ENCODE results near the gene EEF2K.
"Not testable (repeated sequence)": the region's sequence is repeated elsewhere in the genome, so short reads cannot be mapped to it uniquely, and the experiment has no call there.

EEF2K gene

DNA sequence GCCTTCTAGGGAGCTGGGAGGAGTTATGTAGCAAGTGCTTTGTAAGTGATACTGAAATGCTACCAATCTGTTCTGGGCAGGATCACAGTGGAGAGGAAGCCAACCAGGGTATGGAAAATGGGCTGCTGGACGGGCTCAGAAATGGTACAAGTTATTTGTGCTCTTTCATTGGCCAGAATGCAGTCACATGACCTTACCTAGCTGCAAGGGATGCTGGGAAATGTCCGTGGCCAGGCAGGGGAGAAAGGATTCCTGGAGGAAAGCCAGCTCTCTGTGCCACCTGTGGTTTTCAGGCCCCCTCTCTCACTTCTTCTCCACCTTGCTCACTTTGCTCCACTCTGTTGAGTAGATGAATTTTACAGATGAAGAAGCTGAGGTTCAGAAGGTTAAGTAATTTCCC lies 4.8 kb downstream of the EEF2K start:
- TF ChIP-seq GATA1 (IDR thresholded peaks at IDR 0.05; ENCODE audit: low read depth, low read length) (no peak), POLR2A (IDR thresholded peaks at IDR 0.05; ENCODE audit: low read length) (peak; percentile 13)
- DNase-seq: peak in 1 of 2 experiments; percentile 47

DNA sequence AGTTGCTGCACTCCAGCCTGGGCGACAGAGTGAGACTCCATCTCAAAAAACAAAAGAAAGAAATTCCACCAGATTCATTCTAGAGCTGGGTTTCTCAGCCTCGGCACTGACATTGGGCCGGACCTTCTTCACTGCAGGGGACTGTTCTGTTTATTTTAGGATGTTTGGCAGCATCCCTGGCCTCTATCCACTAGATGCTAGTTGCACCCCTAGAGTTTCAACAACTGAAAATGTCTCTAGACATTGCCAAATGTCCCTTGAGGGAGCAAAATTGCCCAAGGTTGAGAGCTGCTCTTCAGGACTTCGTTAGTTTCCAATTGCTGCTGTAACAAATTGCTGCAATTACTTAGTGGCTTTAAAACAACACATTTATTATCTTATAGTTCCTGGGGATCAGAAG lies 7.2 kb downstream of the EEF2K start:
- no peak for DNase-seq
- no peak for TF ChIP-seq POLR2A (IDR thresholded peaks at IDR 0.05; ENCODE audit: low read length)
- no peak for TF ChIP-seq GATA1 (IDR thresholded peaks at IDR 0.05; ENCODE audit: low read depth, low read length)

DNA sequence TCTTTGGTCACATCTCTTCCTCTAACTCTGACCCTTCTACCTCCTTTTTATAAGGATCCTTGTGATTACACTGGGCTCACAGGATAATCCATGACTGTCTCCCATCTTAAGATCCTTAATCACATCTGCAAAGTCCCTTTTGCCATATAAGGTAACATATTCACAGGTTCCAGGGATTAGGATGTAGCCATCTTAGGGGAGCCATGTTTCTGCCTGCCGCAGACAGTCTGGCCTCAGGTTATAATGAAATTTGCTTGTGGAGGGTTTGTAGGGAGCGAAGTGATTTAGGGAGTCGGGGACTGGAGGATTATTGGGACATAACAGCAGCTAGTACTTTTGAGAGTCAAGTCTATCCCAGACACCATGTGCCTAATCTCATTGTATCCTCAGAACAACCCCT lies 7.7 kb downstream of the EEF2K start:
- no peak for TF ChIP-seq POLR2A (IDR thresholded peaks at IDR 0.05; ENCODE audit: low read length)
- no peak for TF ChIP-seq GATA1 (IDR thresholded peaks at IDR 0.05; ENCODE audit: low read depth, low read length)

DNA sequence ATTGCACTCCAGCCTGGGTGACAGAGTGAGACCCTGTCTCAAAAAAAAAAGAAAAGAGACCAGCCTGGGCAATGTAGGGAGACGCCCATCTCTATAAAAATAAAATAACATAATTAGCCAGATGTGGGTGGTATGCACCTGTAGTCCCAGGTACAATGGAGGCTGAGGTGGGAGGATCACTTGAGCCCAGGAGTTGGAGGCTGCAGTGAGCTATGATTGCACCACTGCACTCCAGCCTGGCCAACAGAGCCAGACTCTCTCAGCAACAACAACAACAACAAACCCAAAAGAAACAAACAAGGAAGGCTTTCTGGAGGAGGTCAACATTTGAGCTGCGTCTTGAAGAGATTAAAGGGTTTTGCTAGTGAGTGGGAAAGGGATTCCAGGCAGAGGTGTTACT lies 8.3 kb downstream of the EEF2K start:
- TF ChIP-seq POLR2A (IDR thresholded peaks at IDR 0.05; ENCODE audit: low read length) (no peak), GATA1 (IDR thresholded peaks at IDR 0.05; ENCODE audit: low read depth, low read length) (no peak)
- DNase-seq: no peak

More for the DNA sequence above, 7.7 kb downstream of the EEF2K start:
- no peak for DNase-seq

DNA sequence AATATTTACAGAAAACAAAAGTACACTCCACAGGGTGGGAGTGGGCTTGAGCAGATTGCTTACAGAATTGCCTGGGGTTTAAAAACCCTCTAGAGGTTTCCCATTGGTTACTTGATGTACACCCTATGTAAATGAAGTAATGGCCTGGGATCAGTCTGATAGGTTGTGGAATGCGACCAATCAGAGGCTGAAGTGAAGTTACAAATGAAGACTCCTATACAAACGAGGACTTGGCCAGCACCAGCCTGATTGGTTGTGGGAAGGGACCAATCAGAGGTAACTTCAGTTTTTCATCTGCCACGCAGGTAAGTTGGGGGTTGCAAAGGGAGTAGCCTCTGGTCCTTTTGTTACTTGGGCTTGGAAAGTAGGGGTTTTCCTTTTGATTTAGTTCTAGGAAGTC lies 8.8 kb downstream of the EEF2K start:
- DNase-seq: peak; percentile 52 to 79
- no peak for TF ChIP-seq POLR2A (IDR thresholded peaks at IDR 0.05; ENCODE audit: low read length)
- no peak for TF ChIP-seq GATA1 (IDR thresholded peaks at IDR 0.05; ENCODE audit: low read depth, low read length)

DNA sequence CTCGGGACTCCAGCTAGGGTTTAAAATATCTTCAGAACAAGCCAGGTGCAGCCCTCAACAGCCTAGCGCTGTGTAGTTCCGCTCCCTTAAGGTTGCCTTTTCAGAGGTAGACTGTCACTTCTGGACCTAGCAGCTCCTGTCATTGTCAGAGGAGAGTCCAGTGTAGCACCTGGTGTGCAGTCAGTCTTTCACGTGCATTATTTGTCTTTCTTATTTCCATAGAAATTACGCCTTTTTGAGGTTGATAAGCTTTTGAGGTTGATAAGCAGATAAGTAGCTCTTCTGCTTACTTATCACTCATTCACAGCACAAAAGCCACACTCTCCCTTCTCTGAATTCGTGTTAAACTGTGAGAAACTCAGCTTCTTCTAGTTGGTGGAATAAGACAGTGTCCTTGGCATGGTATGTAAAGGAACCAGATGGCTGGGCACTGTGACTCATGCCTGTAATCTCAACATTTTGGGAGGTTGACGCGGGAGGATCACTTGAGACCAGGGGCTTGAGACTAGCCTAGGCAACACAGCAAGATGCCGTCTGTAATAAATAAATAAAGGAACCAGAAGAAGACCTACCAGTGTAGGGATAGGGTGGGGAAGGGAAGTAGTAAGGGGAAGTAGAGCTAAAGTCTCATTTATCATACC lies 10.2 kb downstream of the EEF2K start:
- TF ChIP-seq GATA1 (IDR thresholded peaks at IDR 0.05; ENCODE audit: low read depth, low read length) (no peak), POLR2A (IDR thresholded peaks at IDR 0.05; ENCODE audit: low read length) (peak; percentile 66)
- peak; percentile 85 to 96 for DNase-seq

DNA sequence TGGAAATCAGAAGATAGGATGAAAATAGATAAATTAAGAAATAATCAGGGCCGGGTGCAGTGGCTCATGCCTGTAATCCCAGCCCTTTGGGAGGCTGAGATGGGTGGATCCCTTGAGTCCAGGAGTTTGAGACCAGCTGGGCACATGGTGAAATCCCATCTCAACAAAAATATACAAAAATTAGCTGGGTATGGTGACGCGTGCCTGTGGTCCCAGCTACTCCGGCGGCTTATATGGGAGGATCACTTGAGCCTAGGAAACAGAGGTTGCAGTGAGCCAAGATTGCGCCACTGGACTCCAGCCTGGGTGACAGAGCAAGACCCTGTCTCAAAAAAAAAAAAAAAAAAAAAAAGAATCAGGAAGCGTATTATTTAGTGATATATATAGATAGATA lies 10.8 kb downstream of the EEF2K start:
- not testable (repeated sequence) for DNase-seq

DNA sequence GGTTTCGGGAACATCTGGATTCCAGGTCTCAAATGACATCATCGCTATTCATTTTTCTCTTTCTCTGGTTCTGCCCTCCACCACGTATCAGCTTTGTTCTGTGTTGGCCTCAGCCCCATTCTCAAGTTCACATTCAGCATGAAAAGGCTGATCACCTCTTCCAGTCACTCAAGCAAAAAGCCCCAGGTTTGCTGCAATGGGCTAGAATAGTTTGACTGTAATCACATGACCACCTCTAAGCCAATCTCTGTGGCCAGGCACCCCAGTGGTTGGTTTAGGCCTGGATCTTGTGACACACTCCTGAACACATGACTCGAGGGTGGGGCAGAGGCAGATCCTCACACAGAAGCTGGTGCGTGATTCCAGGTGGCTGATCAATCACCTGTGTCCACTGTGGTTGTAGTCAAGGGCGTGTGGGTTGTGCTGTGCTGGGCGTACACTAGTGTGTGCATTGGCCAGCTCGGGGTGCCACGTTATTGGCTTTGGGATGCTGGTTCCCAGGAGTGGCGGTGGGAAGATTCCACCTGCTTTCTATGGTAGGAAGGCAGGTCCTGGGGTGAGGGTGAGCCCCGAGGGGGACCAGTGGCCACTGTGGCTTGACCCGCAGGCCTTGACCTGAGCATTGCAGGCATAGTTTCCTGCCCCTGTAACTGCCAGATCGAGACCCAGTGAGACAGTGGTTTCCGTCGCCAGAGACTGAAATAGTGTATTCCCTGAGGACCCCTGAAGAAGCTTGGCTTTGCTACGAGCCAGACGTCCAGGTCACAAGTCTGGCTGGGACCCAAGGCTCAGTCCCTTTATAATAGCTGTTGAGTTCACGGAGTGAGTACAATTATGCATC lies 12.0 kb downstream of the EEF2K start:
- peak; percentile 75 to 83 for DNase-seq
- TF ChIP-seq GATA1 (IDR thresholded peaks at IDR 0.05; ENCODE audit: low read depth, low read length): no peak
- peak; percentile 56 for TF ChIP-seq POLR2A (IDR thresholded peaks at IDR 0.05; ENCODE audit: low read length)

DNA sequence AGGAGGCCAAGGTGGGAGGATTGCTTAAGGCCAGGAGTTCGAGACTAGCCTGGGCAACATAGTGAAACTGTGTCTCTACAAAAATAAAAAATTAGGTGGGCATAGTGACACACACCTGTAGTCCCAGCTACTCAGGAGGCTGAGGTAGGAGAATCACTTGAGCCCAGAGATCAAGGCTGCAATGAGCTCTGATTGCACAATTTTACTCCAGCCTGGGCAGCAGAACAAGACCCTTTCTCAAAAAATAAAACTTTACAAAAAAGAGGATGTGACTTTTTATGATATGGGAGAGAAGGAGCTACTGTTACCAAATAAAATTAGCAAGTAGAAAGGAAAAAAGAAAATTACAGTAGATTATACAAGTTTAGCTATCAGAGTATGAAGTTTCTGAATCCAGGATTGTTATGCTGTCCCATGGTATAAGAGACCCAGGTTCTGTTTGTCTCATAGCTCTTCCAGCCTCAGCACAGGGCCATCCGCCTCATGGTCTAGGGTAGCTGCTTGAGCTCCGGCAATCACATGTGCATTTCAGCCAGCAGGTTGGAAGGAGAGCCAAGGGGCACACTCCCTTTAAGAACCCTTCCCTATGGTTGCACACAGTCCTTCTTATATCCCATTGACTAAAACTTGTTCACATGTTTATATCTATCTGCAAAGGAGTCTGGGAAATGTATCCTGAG lies 13.5 kb downstream of the EEF2K start:
- no peak for DNase-seq
- TF ChIP-seq GATA1 (IDR thresholded peaks at IDR 0.05; ENCODE audit: low read depth, low read length) (no peak), POLR2A (IDR thresholded peaks at IDR 0.05; ENCODE audit: low read length) (no peak)

DNA sequence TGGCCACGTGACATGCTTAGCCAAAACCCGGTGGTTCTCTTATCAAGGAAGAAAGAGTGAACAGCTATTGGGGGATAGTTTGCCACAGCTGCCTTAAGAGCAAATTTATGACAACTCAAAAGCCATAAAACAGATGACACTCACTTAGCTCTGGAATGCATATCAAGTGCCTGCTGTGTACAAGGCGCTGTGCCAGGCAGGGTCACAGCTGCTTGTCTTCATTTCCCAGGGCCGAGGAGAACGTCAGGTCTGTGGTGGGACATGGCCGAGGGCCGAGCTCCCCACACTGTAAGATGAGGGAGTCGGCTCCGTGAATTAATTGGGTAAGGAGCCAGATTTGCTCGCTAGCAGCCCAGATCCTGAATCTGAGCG lies 14.0 kb downstream of the EEF2K start:
- no peak for DNase-seq
- TF ChIP-seq GATA1 (IDR thresholded peaks at IDR 0.05; ENCODE audit: low read depth, low read length) (no peak), POLR2A (IDR thresholded peaks at IDR 0.05; ENCODE audit: low read length) (no peak)

DNA sequence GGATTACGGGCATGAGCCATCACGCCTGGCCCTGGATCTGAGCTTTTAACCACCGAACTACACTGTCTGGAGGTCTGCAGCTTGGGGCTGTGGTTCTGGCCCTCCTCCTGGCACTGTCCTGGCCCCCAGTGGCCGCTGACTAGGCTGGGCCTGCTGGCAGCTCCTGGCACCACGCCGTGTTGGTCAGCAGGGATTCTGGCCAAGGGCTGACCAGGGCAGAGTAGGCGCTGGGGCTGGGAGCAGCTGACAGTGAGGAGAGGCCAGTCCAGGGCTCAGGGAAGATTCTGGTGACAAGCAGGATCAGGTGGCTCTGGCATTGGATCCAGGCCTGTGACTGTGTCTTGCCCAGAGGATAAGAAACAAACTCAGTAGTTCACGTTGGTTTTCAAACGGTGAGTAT lies 14.6 kb downstream of the EEF2K start:
- no peak for DNase-seq
- no peak for TF ChIP-seq POLR2A (IDR thresholded peaks at IDR 0.05; ENCODE audit: low read length)
- no peak for TF ChIP-seq GATA1 (IDR thresholded peaks at IDR 0.05; ENCODE audit: low read depth, low read length)

DNA sequence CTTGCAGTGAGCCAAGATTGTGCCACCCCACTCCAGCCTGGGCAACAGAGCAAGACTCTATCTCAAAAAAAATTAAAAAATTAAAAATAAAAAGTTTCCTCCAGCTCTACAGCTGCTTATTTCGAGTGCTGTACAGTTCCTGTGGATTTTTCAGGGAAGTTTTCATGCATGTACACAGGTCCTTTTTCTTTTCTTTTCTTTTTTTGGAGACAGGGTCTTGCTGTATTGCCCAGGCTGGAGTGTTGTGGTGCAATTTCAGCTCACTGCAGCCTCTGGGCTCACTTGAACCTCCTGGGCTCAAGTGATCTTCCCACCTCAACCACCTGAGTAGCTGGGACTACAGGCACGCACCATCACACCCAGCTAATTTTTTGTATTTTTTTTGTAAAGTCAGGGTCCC lies 15.9 kb downstream of the EEF2K start:
- TF ChIP-seq POLR2A (IDR thresholded peaks at IDR 0.05; ENCODE audit: low read length) (no peak), GATA1 (IDR thresholded peaks at IDR 0.05; ENCODE audit: low read depth, low read length) (no peak)
- DNase-seq: no peak

DNA sequence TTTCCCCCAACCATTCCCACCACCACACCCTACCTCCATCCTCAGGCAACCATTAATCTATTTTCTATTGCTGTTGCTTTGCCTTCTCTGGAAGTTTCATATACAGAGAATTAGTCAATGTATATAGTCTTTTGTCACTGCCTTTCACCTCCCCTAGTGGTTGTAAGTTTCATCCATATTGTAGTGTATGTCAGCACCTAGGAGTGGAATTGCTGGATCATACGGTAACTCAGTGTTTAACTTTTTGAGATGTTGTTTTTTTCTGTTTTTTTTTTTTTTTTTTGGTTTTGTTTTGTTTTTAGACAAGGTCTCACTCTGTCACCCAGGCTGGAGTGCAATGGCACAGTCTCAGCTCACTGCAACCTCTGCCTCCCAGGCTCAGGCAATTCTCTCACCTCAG lies 16.9 kb downstream of the EEF2K start:
- TF ChIP-seq POLR2A (IDR thresholded peaks at IDR 0.05; ENCODE audit: low read length) (no peak), GATA1 (IDR thresholded peaks at IDR 0.05; ENCODE audit: low read depth, low read length) (no peak)
- no peak for DNase-seq

DNA sequence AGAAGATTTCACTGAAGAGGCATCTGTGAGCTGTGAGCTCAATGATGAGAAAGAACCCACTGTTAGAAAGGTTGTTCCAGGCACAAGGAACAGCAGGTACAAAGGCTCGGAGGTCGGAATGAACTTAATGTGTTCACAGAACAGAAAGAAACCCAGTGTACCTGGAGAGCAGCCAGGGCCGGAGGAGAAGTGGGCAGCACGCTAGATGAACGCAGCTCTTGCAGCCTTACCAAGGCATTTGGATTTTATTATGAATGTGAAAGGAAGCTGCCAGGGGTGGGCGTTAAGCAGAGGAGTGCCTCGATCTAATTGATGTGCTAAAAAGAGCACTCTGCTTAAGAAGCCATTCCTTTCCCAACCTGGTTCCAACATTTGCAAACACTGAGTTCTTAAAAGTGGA lies 19.0 kb downstream of the EEF2K start:
- DNase-seq: no peak
- TF ChIP-seq GATA1 (IDR thresholded peaks at IDR 0.05; ENCODE audit: low read depth, low read length) (no peak), POLR2A (IDR thresholded peaks at IDR 0.05; ENCODE audit: low read length) (no peak)

DNA sequence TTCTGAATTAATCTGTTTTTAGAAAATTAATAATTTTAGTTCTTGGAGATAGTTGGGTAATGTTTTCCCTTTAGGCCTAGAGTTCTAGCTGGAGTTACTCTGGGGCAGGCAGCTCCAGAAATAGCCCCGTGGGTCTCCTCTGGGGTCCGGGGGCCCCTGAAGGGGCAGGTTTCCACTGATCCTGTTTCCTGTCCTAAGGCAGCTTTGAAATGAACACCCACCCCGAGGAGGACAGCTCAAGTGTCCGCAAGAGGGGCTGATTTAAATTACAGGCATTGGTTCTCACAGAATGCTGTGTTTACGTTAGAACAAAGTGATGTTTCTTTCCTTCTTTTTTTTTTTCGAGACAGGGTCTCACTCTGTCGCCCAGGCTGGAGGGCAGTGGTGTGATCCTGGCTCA lies 23.8 kb downstream of the EEF2K start:
- no peak for DNase-seq
- TF ChIP-seq POLR2A (IDR thresholded peaks at IDR 0.05; ENCODE audit: low read length): no peak
- no peak for TF ChIP-seq GATA1 (IDR thresholded peaks at IDR 0.05; ENCODE audit: low read depth, low read length)
